ENCODE measurements around the gene ANKRD11.
A peak's percentile ranks its signal among the peaks of the same experiment; 100 is the strongest.
"Not testable (repeated sequence)": the region's sequence is repeated elsewhere in the genome, so short reads cannot be mapped to it uniquely, and the experiment has no call there.

The ANKRD11 gene

DNA sequence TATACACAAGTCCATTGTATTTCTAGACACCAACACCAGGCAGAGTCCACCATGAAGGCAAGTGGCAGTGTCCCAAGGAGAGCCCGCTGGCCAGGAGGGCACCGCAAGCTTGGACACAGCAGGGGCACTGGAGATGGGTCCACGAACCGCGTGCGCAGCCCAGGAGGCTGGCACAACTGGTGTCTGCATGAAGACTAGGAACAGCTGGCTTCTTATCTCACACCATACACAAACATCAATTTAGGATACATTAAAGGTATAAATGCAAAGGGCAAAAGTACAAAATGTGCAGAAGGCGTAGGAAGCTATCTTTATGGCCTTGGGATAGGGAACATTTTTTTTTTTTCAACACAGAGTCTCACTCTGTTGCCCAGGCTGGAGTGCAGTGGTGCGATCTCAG lies 52.4 kb downstream of the ANKRD11 start:
- peaks cover 51% of the 10 kb centered on the region for H3K79me2 ChIP-seq (ENCODE audit: control insufficient read depth, insufficient read depth, low read length, poor library complexity)
- H2AFZ ChIP-seq (ENCODE audit: insufficient read depth, low read length, poor library complexity): no peak overlapping the region
- H3K4me3 ChIP-seq (ENCODE audit: low read depth, low read length): no peak overlapping the region
- no CpG with 5 or more reads among the region's 8 CpGs for WGBS (ENCODE audit: extremely low coverage, insufficient coverage, insufficient read length)
- no peak overlapping the region for H2BK120ac ChIP-seq (ENCODE audit: insufficient read depth, low read length, poor library complexity)
- H3K36me3 ChIP-seq (ENCODE audit: control insufficient read depth in 1 of 2, insufficient read depth in 2 of 2, low read length in 2 of 2): peaks cover 3 to 4% of the 10 kb centered on the region in 2 experiments
- H4K12ac ChIP-seq (ENCODE audit: low read depth, low read length): no peak overlapping the region
- H3K4me2 ChIP-seq (ENCODE audit: low read length): no peak overlapping the region
- no peak for DNase-seq
- H4K8ac ChIP-seq (ENCODE audit: low read depth, low read length): no peak overlapping the region
- H4K91ac ChIP-seq (ENCODE audit: low read depth, low read length): no peak overlapping the region
- H3K4ac ChIP-seq (ENCODE audit: low read depth, low read length): peak overlapping the region; percentile 98
- no peaks in the 10 kb centered on the region for H3K9me3 ChIP-seq (ENCODE audit: insufficient read depth, low read depth, low read length)
- H3K79me1 ChIP-seq (ENCODE audit: low read length): peaks cover 3% of the 10 kb centered on the region
- H3K23ac ChIP-seq (ENCODE audit: low read length): no peak overlapping the region
- H2BK5ac ChIP-seq (ENCODE audit: low read depth, low read length, poor library complexity): no peak overlapping the region
- H3K27me3 ChIP-seq (ENCODE audit: insufficient read depth, low read length): no peaks in the 10 kb centered on the region
- no peak overlapping the region for H2AK5ac ChIP-seq (ENCODE audit: low read length)
- no peak overlapping the region for H3K18ac ChIP-seq (ENCODE audit: low read length)
- no peak overlapping the region for H3K9ac ChIP-seq (ENCODE audit: low read length)
- no peak overlapping the region for H2BK12ac ChIP-seq (ENCODE audit: low read length)
- no peak overlapping the region for H3K27ac ChIP-seq (ENCODE audit: low read depth, low read length)
- no peak overlapping the region for H3K14ac ChIP-seq (ENCODE audit: low read length)
- H3K4me1 ChIP-seq (ENCODE audit: control insufficient read depth in 1 of 2, insufficient read depth in 2 of 2, low read length in 2 of 2): peaks cover 5 to 12% of the 10 kb centered on the region in 2 experiments

- Histone ChIP-seq H4K8ac (ENCODE audit: low read depth, low read length) (no peak overlapping the region), H2BK120ac (ENCODE audit: insufficient read depth, low read length, poor library complexity) (no peak overlapping the region), H3K27ac (ENCODE audit: low read depth, low read length) (no peak overlapping the region), H3K18ac (ENCODE audit: low read length) (no peak overlapping the region), H3K79me2 (ENCODE audit: control insufficient read depth, insufficient read depth, low read length, poor library complexity) (peaks cover 48% of the 10 kb centered on the region), H3K4ac (ENCODE audit: low read depth, low read length) (peak overlapping the region; percentile 98), H3K27me3 (ENCODE audit: insufficient read depth, low read length) (no peaks in the 10 kb centered on the region), H3K14ac (ENCODE audit: low read length) (no peak overlapping the region), H4K12ac (ENCODE audit: low read depth, low read length) (no peak overlapping the region), H2AK5ac (ENCODE audit: low read length) (no peak overlapping the region), H2AFZ (ENCODE audit: insufficient read depth, low read length, poor library complexity) (no peak overlapping the region), H3K23ac (ENCODE audit: low read length) (no peak overlapping the region), H3K9me3 (ENCODE audit: insufficient read depth, low read depth, low read length) (no peaks in the 10 kb centered on the region), H3K4me1 (ENCODE audit: control insufficient read depth in 1 of 2, insufficient read depth in 2 of 2, low read length in 2 of 2) (peaks cover 2 to 8% of the 10 kb centered on the region in 2 experiments), H3K9ac (ENCODE audit: low read length) (no peak overlapping the region), H2BK12ac (ENCODE audit: low read length) (no peak overlapping the region), H3K4me3 (ENCODE audit: low read depth, low read length) (no peak overlapping the region), H3K79me1 (ENCODE audit: low read length) (peaks cover under 1% of the 10 kb centered on the region), H4K91ac (ENCODE audit: low read depth, low read length) (no peak overlapping the region), H3K36me3 (ENCODE audit: control insufficient read depth in 1 of 2, insufficient read depth in 2 of 2, low read length in 2 of 2) (peaks cover 3 to 4% of the 10 kb centered on the region in 2 experiments), H2BK5ac (ENCODE audit: low read depth, low read length, poor library complexity) (no peak overlapping the region), H3K4me2 (ENCODE audit: low read length) (no peak overlapping the region)
- DNase-seq: no peak
- no CpG with 5 or more reads among the region's 8 CpGs for WGBS (ENCODE audit: extremely low coverage, insufficient coverage, insufficient read length)
These were observed 52.9 kb downstream of the ANKRD11 start for GRCh38 chr16:89437251-89437987.

GRCh38 chr16:89436366-89436765 lies 54.0 kb downstream of the ANKRD11 start:
- Histone ChIP-seq H3K4me2 (ENCODE audit: low read length) (no peak overlapping the region), H3K18ac (ENCODE audit: low read length) (no peak overlapping the region), H3K4me1 (ENCODE audit: control insufficient read depth in 1 of 2, insufficient read depth in 2 of 2, low read length in 2 of 2) (peaks cover 0 to 5% of the 10 kb centered on the region in 2 experiments), H2AFZ (ENCODE audit: insufficient read depth, low read length, poor library complexity) (no peak overlapping the region), H3K36me3 (ENCODE audit: control insufficient read depth in 1 of 2, insufficient read depth in 2 of 2, low read length in 2 of 2) (peaks cover 3 to 4% of the 10 kb centered on the region in 2 experiments), H3K27ac (ENCODE audit: low read depth, low read length) (no peak overlapping the region), H2BK5ac (ENCODE audit: low read depth, low read length, poor library complexity) (no peak overlapping the region), H4K91ac (ENCODE audit: low read depth, low read length) (no peak overlapping the region), H3K23ac (ENCODE audit: low read length) (no peak overlapping the region), H3K14ac (ENCODE audit: low read length) (no peak overlapping the region), H2BK12ac (ENCODE audit: low read length) (no peak overlapping the region), H3K9me3 (ENCODE audit: insufficient read depth, low read depth, low read length) (no peaks in the 10 kb centered on the region), H4K12ac (ENCODE audit: low read depth, low read length) (no peak overlapping the region), H3K9ac (ENCODE audit: low read length) (no peak overlapping the region), H3K4ac (ENCODE audit: low read depth, low read length) (peak overlapping the region; percentile 96), H3K79me2 (ENCODE audit: control insufficient read depth, insufficient read depth, low read length, poor library complexity) (peaks cover 51% of the 10 kb centered on the region), H3K79me1 (ENCODE audit: low read length) (no peaks in the 10 kb centered on the region), H2AK5ac (ENCODE audit: low read length) (no peak overlapping the region), H3K27me3 (ENCODE audit: insufficient read depth, low read length) (no peaks in the 10 kb centered on the region), H4K8ac (ENCODE audit: low read depth, low read length) (no peak overlapping the region), H3K4me3 (ENCODE audit: low read depth, low read length) (no peak overlapping the region), H2BK120ac (ENCODE audit: insufficient read depth, low read length, poor library complexity) (no peak overlapping the region)
- WGBS (ENCODE audit: extremely low coverage, insufficient coverage, insufficient read length): no CpG with 5 or more reads among the region's 10 CpGs
- no peak for DNase-seq

DNA sequence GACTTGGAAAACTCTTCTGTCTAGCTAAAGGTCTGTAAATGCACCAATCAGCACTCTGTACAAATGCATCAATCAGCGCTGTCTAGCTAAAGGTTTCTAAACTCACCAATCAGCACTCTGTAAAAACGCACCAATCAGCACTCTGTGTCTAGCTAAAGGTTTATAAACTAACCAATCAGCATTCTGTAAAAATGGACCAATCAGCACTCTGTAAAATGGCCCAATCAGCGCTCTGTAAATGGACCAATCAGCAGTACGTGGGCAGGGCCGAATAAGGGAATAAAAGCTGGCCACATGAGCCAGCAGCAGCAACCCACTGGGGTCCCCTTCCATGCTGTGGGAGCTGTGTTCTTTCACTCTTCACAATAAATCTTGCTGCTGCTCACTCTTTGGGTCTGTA lies 55.3 kb downstream of the ANKRD11 start:
- not testable (repeated sequence) for H3K27ac ChIP-seq (ENCODE audit: low read depth, low read length); H3K9me3 ChIP-seq (ENCODE audit: insufficient read depth, low read depth, low read length); H3K4me2 ChIP-seq (ENCODE audit: low read length); H3K36me3 ChIP-seq (ENCODE audit: control insufficient read depth in 1 of 2, insufficient read depth in 2 of 2, low read length in 2 of 2); H3K79me1 ChIP-seq (ENCODE audit: low read length); H4K91ac ChIP-seq (ENCODE audit: low read depth, low read length); H2AFZ ChIP-seq (ENCODE audit: insufficient read depth, low read length, poor library complexity); H2BK120ac ChIP-seq (ENCODE audit: insufficient read depth, low read length, poor library complexity); H2AK5ac ChIP-seq (ENCODE audit: low read length); H3K4me1 ChIP-seq (ENCODE audit: control insufficient read depth in 1 of 2, insufficient read depth in 2 of 2, low read length in 2 of 2); H3K27me3 ChIP-seq (ENCODE audit: insufficient read depth, low read length); H2BK5ac ChIP-seq (ENCODE audit: low read depth, low read length, poor library complexity); H3K18ac ChIP-seq (ENCODE audit: low read length); H4K12ac ChIP-seq (ENCODE audit: low read depth, low read length); DNase-seq; H3K14ac ChIP-seq (ENCODE audit: low read length); H2BK12ac ChIP-seq (ENCODE audit: low read length); H3K9ac ChIP-seq (ENCODE audit: low read length); H3K23ac ChIP-seq (ENCODE audit: low read length); H4K8ac ChIP-seq (ENCODE audit: low read depth, low read length); H3K4me3 ChIP-seq (ENCODE audit: low read depth, low read length)
- no CpG with 5 or more reads among the region's 5 CpGs for WGBS (ENCODE audit: extremely low coverage, insufficient coverage, insufficient read length)
- Histone ChIP-seq H3K4ac (ENCODE audit: low read depth, low read length) (peak overlapping the region; percentile 95), H3K79me2 (ENCODE audit: control insufficient read depth, insufficient read depth, low read length, poor library complexity) (peaks cover 51% of the 10 kb centered on the region)

Measured in trophoblast cell (in vitro differentiated cells and primary cell).